HT-29 (cell line): ENCODE measurements around the gene GALNT10. TPM values are rescaled to one million over a fixed set of nuclear protein-coding genes. Genes with fewer than 3 reads are reported as not detected.

Source experiments
- DNase-seq: peaks from one replicate; pipeline ENCODE4 v3.0.0-alpha.2; 2015; ENCODE audit warnings: low spot score
- total RNA-seq: library from RNA; depleted of rRNA; stranded (reverse); fragments of >200 nt; shearing (Covaris generic); gene quantifications from 2 replicates; pipeline ENCODE4 v1.2.3, GENCODE V29; 2014

Gene GALNT10
- total RNA-seq, 1 experiment from 2014 or later: 8.0 TPM

DNA sequence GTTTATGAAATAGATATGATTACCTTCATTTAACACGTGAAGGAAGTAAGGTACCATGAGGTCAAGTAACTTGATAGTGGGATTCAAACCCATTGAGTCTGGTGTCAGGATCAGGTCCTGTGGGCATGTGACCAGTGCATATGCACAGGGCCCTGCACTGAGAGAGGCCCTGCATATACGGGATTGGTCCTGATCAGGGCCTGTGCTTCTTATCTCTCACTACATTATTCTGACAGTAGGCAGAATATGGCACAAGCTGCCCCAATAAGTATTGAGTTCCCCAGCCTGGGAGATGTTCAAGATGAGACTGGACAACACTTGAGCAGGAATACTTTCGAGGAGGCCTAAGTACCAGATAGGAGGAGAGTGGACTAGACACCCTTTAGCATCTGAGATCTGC, 44.0 kb downstream of the GALNT10 start:
- DNase-seq: no peak

DNA sequence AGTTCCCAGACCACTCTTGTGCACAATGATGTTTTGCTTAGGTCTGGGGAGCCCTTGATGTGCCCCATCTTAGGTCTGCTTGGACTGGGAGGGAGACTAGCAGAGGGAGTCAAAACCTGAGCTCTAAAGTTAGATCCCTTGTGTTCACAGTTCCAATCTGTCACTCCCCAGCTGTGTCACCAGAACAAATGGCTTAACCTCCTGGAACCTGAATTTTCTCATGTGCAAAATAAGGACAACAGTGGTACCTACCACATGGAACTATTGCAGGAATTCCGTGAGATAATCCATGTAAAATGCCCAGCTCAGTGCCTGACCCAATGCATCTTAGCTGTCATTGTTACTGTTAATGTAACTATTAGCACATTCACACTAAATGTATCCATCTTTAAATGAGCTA, 45.5 kb downstream of the GALNT10 start:
- DNase-seq: no peak

DNA sequence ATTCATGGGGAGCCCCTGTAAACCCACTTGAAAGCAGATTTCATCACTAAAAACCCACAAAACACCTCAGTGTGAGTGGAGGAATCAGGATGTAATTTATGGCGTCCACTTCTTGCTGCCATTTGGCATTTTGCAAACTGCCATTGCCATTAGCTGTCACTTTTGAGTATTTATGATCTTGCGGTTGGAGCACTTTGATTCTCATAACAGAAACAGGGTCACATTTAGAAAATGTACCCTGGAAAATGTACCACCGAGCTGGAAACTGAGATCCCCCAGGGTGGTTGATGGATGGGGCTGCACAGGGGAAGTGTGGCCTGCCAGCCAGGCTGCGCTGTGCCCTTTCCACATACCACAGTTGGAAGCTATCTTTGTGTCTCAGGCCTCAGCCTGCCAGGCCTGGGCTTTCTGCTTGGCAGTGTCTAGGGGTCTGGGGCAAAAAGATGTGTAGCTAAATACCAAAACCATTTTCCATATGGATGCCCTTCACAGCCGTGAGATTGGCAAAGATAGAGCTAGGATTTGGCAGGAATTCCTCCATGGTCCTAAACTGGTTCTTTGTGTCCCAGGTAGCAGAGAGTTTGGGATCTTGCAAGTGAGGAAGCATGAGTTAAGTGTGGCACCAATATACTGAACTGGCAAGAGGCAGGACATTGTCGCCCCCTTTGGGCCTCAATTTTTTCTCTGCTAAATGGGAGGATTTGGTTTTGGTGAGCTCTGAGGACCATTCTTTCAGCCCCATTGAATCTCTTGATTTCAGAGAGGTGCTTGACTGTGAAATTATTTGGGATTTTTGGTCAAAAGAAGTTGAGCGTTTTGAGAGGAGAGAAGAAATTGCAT, 46.2 kb downstream of the GALNT10 start:
- DNase-seq: no peak

DNA sequence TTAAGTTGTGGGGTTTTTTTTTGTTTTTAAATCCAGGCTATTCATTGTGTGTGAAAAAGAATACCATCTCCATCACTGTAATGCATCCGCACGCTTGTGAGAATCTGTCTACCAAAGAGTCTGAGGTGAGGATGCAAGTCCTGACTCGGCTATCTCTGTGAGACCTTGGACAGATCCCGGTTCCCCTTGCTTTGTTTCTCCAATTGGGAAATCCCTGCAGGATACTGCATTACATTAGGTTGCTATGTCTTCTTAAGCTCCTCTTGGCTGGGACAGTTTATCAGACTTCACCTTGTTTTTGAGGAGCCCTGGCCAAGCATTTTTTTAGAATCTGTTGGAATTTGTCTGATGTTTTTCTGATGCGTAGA, 46.8 kb downstream of the GALNT10 start:
- DNase-seq: no peak

DNA sequence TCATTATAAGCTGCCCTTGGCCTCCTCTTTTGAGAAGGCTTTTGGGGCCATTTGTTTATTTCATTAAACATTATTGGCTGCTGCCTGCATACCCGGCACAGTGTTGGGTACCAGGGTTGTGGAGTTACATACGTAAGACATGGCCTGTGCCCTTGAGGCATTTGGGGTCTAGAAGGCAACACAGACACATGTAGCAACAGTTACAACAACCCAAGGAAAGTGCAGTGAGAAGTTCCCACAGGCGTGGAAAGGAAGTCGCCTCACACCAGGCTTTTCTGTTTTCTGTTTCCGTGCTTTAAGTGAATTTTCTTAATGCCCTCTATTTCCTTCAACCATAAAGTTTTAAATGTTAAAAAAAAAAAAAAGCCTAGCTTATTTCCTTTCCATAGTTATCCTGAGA, 47.4 kb downstream of the GALNT10 start:
- no peak for DNase-seq

DNA sequence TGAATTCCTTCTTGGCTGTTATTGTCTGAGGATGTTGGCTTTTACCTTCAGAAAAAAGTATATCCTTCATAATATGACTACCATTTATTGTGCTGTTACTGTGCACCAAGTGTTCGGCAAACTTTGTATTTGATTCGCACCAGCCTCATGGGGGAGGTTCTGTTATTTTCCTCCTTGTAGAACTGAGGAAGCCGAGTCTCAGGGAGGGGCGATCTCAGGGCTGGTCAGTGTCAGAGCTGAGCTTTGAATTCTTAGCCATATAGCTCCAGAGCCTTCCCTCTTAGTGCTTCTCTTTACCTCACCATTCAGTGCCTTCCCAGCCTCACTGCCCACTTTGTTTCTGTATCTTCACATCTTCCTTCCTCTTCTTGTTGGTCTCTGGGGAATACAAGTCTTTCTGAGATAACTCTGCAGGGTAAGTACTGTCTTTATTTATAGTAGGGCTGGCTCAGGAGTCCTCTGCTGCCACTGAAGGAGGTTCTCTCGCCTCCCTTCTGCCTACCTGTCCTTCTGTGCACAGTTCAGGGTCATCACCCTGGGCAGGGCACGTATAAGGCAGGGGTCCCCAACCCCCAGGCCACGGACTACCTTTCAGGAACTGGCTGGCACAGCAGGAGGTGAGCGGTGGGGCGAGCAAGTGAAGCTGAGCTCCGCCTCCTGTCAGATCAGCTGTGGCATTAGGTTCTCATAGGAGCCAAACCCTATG, 48.4 kb downstream of the GALNT10 start:
- no peak for DNase-seq

DNA sequence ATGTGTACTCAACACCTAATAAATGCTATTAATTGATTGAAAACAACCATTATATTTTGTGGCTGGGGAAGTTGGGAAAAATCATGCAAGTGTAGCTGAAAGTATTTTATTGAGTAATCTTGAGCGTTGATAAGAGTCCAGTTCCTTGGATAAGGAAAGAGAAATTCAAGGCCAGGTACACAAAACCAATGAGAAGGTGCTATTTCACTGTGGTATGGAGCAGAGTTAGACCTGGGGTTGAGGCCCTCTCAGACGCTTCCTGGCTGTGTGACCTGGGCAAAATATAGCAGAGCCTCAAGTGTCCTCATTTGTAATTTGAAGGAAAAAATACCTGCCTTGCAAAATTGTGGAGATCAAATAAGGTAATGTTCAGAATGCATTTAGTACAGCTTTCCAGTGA, 50.1 kb downstream of the GALNT10 start:
- no peak for DNase-seq

DNA sequence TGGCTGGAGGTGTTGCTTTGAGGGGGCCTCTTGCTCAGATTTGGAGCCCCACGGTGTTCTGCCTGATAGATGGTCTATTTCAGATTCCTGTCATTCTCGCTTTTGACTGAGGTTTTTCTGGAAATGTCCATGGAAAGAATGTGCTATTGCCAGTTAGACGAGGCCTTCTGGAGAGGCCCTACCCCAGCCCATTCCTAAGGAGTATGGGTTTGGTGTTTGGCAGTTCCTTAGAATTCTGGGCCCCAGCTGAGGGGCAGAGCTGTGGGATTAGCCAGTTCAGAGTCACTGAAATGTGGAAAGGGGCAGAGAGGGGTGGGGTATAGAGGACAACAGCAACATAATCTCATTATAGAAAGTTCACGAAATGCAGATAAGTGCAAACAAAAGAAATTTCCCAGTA, 50.5 kb downstream of the GALNT10 start:
- no peak for DNase-seq

DNA sequence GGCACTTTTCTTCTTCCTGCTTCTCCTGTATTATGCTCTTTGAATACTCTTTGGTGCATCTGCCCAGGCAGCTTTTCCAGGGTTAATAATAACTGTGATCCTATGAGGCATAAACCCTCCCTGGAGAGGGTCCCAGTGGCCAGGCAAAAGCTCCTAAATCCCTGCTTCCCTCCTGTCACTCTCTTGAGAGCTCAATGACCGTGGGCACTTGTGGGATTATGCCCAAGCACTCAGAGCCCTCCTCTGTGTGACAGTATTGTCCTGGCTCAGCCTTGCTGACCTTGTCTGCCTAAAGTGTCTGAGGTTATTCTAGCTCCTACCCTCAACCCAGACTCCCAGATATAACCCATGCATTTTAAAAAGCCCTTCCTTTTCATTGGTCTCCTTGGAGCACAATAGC, 51.9 kb downstream of the GALNT10 start:
- no peak for DNase-seq

DNA sequence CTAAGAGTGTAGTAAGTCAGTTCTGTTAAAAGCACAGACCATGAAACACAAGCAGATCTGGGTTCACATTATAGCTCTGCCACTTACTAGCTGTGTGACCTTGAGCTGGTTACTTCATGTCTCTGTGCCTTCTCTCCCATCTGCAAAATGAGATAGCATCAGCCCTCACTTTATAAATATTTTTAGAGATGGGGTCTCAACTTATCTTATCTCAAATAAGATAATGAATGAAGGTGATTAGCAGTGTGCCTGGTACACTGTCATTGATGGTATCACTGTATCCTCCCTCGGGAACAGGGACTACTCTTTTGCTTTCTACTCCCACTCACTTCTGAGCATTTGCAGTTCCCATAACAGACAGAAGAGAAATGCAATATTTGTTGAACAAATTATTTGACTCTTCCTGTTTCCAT, 52.4 kb downstream of the GALNT10 start:
- DNase-seq: no peak

DNA sequence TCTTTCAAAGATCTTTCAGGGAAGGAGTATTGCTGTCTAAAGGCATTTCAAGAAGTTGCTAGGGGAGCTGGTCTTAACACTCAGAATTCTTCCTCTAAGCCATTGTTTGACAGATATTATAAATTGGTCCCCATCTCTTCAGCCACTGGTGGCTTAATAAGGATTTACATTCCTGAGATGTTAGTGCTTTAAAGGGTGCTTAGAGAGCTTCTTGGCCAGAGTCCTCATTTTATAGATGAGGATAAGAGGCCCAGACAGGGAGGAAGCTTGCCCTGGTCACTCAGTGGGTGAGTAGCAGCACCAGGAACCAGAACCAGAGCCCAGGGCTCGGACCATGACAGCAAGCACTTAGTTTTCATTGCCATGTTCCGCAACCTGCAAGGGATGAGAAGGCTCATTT, 53.2 kb downstream of the GALNT10 start:
- no peak for DNase-seq

DNA sequence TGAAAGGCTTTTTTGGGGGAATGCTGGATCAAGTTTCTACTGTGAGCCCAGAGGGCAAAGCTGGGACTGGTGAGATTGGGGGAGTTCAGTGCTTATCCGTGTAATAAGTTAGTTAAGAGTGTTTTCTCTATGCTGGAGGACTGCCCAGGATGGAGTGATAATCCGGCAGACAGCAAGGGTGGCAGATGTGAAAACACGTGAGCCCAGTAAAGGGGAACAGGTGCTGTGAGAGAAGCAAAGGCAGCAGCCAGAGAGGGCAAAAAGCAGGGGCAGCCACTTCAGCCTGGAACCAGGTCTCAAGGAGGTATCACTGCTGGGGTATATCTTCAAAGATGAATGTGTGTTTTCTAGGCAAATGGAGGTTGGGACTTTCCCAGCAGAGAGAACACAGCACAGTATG, 53.9 kb downstream of the GALNT10 start:
- DNase-seq: no peak

DNA sequence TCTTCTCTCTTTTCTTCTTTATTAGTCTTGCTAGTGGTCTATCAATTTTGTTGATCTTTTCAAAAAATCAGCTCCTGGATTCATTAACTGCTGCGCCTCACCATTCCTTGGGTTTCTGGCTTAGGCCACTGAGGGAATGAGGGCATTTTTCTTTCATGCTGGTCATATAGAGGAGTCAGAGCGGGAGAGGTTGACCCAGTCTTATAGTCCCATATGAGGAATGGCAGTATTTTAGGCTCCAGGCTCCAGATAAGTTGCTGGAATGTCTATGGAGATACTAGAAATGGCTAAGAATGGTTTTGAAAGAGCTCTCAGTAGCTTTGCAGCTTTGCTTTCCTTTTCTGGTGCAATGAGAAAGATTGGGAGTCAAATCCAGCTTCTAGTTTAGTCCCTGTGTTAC, 58.2 kb downstream of the GALNT10 start:
- no peak for DNase-seq

DNA sequence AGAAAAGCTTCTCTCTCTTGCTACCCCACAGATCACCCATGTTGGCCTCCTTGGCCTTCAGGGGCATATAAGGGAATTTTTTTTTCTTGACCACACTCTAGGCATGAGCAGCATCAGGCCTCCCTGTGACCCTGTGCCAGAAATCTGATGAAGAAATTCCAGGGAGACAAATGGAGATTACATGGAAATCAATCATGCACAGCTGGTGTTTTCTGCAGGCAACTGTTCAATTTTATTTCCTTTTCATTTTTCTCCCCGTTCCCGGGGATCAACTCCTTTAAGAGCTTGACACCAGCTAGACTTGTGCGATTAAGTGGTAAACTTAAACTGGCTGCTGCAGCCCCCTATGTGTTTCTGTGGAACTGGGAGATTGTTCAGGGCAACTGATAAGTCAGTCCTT, 59.3 kb downstream of the GALNT10 start:
- DNase-seq: no peak

DNA sequence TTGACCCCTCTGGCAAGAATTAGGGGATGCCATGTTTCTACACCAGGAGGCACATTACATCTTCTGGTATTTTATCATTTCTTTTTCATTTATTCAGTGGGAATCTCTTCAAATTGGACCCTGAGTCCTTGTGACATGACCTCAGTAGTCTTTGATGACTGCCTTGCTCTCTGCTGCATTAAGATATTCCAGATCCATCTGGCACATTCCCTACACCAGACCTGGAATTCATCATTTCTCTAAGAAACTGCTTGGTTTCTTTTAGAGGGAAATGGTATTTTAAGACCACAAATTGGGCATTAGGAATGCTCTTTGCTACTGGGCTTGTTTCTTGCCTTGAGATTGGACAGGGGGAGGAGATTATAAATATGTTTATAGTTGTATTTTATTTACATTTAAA, 61.0 kb downstream of the GALNT10 start:
- DNase-seq: no peak

DNA sequence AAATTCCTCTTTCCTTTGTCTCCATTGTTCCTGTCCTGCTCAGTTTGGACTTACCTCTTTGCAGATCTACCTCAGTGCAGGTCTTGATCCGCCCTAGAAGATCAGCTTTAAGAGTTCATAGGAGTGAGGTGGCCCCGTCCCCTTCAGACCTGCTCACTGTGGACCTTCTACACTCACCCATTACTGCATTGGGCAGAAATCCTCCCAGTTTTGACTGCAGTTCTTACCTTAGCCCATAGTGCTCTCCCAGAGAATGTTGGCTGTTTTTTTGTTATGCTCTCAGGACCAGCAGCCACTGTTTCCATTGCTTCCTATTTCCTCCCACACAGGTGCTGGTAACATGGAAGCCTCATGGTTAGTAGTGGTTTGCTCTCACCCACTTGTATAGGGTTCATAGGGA, 63.3 kb downstream of the GALNT10 start:
- no peak for DNase-seq

DNA sequence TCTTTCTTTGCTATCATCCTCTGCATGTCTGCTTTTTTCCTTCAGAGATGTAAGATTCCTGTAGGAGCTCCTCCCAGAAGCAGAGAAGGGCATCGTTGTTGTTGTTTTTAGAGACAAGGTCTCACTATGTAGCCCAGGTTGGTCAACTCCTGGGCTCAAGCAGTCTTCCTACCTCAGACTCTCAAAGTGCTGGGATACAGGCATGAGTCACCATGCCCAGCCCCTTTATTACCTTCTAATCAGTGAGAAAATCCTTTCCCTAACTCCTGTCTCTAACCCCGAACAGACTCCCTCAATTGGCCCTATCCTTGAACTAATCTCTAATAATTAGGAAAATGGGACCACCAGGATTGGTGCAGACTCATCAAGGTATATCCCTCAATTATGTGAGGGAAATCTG, 64.4 kb downstream of the GALNT10 start:
- DNase-seq: no peak

DNA sequence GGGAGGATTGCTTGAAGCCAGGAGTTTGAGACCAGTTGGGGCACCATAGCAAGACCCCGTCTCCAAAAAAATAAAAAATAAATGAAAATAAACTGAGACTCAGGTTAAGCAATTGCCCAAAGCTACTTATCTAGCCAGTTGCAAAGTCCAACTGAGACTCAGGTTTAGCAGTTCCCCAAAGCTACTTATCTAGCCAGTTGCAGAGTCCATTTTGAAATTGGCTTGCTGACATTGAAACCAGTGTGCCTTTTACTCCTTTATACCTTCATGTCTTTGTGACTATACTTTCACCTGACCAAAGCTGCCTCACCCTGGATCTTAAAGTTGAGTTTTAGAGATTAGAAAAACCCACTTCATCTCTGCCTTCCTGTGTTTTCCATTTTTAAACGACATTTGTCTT, 66.5 kb downstream of the GALNT10 start:
- DNase-seq: no peak

DNA sequence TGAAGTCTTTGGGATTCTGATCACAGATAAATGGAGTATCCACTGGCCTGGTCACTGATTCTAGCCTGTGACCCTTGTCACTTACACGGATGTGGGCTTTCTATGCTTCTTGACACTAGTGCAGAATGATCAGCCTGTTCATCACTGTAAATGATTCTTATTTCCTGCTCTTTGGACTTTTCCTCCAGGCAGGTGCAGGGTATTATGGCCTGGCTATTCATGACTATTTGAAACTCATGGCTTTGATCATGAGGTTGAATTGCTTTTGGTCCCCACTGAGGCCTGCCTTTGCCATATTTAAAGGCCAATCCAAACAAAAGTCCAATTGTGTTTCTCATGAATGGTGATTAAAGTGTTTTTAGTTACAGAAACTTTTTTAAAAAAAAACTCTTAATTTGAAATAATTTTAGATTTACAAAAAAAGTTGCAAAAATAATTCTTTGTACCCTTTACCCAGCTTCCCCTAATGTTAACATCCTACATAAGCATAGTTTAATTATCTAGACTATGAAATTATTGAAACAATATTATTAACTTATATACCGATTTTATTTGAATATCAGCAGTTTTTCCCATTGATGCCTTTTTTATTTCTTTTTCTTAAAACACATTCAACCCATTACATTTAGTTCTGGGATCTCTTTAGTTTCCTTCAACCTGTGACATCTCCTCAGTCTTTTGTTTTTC, 68.1 kb downstream of the GALNT10 start:
- DNase-seq: no peak

DNA sequence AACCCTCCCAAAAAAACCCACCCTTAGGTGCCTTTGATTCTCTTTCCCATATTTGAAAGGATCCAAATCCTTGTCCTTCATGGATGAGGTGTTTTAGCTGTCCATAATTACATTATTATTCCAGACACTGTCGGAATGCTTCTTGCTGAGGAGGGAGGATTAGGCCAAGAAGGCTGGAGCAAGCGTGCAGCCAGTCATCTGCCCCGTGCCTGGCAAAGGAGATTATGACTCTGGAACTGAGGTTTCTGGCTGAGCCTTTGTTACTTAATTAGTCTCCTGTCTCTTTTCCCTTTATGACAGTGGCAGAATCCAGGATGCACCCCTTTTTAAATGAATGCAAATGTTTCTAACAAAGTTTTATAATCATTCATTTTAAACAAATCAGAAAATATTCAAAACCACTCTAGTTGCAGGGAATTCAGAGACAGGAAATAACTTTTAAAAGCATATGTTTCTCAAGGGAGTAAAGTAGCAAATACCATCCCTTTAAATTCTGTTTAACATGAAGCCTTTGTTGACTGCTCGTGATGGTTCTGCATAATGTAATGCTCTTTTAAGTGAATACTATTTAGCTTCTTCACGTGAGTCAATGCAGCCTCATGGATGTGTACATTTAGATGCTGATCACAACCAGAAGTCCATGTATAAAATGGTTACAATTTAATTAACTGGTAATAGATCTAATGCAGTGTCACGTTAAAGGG, 69.8 kb downstream of the GALNT10 start:
- DNase-seq: no peak

DNA sequence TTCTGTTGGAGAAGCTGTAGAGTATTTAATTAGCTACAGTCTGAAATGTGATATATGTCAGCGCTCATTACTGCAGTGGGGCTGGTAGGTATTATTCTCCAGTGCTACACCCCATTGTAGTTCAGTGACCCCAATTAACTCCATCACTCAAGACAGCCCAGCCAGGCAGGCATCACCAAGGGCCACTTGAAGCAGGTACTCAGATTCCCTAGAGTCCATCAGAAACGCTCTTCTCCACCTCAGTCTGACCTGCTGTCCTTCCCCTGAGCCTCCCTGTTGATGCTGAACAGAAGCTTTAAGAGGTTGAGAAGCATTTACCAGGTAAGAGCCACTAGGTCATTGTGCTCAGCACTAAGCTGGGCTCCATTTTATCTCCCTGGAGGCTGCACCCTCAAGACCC, 71.8 kb downstream of the GALNT10 start:
- DNase-seq: no peak

DNA sequence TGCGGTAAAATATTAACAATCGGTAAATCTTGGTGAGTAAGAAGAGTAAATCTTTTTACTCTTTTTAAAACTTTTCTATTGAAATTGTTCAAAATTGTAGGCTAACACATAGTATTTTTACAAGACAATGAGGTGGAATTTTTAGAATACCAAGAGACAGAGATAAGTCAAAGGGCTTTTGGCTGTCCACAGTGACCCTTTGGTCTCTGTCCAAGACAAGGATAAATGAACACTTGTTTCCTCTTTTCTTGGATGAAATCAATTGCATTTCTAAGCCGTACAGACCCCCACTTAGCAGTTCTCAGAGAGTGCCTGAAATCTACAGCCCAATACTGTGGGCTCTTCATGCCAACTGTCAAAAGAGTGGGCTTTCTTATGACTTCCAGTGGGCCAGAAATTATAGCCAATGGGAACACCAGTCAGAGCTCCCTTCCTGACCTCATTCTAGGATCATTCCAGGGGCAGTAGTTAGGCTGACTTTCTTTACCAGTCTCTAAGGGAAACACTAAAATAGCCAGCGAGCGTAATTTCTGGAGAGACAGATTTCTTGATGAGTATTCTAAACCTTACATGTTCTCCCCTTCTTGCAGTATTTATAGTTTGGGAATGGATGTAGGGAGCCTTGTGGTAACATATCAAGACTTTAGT, 74.1 kb downstream of the GALNT10 start:
- DNase-seq: no peak
